GM19035 (cell line): ENCODE results near the gene ZNF469.

ENCODE experiments used
- ATAC-seq: cut with Tn5 transposase; IDR thresholded peaks from one replicate; pipeline ENCODE4 v1.9.1; 2021; ENCODE audit not compliant: unreplicated experiment

Gene ZNF469

GRCh38 chr16:88377961-88378360 lies 4.8 kb upstream of the ZNF469 start:
- ATAC-seq, result no peak

GRCh38 chr16:88378401-88378800 lies 4.4 kb upstream of the ZNF469 start:
- no peak for ATAC-seq

DNA sequence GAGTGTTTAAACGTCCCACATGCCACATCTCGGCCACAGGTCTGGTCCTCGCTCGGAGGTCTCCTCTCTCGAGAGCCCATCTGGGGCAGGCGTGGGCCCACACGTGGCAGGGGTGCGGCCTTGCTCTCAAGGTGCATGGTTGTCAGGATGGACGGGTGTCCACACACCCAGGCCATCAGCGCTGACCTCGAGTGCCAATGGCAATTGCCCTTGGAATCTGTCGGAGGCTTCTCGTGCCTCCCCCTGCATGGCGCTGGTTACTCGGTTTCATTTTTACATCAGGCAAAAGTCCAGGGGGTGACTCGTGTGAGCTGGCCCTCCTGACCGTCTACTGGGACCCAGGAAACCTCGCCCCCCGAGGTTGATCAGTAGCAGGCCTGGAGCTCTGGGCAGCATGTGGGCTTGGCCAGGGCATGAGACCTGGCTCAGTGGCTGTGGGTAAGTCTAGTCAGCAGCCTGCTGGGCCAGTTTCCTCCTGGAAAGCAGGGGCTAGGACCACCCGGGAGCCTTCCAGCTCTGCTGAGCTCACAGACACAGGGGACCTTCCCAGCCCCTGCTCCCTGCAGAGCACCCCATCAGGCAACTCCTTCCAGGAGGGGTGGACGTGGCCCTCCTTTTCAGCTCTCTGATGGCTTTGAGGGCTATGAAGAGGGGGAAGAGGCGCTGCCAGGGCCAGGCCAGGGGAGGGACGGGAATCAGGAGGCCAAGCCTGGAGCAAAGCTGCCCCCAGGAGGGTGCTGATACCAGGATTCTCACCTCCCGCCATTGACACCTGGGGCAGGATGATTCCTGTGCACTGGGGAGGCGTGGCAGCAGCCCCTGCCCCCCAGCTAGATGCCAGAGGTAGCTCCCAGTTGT lies 3.7 kb upstream of the ZNF469 start:
- no peak for ATAC-seq

- no peak for ATAC-seq
These were observed 3.1 kb upstream of the ZNF469 start for GRCh38 chr16:88379694-88380040.

- ATAC-seq, result no peak
These were observed 2.7 kb upstream of the ZNF469 start for GRCh38 chr16:88380099-88380498.

GRCh38 chr16:88380619-88381018 lies 2.1 kb upstream of the ZNF469 start:
- no peak for ATAC-seq

DNA sequence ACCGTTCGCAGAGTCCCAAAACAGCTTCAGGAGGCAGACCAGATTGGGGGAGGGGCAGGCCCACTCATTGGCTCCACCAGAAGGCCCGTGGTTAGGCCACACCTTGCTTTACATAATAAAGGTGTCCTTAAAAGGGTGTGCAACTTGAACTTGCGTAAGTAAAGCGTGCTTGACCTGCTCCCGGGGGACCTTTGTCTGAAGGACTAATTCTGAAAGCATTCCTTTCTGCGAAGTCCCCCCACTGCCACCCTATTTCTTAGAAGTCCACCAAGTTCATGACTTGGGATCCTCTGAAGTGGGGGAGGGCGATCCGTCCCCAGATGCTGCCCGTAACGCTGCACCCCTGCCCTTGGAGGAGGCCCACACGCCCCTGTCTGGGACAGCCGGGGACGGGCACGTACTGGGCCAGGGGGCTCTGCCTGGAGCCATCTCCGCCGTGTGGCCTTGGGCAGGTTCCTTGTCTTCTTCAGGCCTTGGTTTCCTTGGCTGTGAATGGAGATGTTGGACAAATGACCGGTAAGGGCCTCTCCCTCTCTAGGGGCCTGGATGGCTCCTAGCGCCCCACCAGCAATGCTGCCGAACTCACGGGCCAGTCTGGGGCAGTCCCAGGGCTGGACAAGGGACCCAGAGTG lies 823 bp upstream of the ZNF469 start:
- ATAC-seq, result no peak

GRCh38 chr16:88383401-88384221 lies 852 bp downstream of the ZNF469 start:
- no peak for ATAC-seq

DNA sequence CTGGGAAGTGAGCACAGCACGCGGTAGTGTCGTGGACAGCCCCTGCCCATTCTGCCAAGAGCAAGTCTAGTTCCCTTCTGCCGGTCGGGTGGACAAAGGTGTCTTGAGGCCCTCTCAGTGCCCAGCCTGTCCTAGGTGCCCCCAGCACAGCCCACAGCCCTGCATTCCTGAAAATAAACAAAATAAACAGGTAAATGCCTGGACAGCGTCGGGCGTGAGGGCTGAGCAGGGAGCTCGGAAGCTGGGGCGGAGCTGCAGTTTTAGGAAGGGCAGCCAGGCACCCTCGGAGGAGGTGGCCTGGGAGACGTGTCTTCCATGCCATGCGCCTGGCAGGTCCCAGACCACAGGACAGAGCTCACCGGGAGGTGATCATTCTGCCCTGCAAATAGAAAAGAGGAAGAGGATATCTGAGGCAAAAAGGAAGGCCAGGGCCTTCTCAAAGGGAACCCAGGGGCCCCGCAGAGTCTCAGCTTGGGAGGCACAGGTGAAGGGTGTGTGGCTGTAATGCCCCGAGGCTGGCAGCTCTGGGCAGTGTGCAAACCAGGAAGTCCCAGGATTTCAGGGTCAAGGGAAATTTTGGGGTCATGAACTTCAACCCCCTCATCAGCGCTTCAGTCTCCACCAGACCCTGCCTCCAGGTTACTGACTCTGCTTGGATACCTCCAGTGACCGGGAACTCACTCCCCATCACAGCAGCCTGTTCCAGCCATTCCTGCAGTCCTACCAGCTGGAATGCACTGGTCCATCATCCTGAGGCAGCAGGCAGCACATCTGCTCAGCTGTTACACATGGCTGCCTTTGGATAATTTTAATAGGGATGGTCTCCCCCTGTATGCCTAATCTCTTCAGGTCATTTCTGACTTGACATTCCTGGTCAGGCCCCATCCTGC lies 1.7 kb downstream of the ZNF469 start:
- ATAC-seq, result no peak

DNA sequence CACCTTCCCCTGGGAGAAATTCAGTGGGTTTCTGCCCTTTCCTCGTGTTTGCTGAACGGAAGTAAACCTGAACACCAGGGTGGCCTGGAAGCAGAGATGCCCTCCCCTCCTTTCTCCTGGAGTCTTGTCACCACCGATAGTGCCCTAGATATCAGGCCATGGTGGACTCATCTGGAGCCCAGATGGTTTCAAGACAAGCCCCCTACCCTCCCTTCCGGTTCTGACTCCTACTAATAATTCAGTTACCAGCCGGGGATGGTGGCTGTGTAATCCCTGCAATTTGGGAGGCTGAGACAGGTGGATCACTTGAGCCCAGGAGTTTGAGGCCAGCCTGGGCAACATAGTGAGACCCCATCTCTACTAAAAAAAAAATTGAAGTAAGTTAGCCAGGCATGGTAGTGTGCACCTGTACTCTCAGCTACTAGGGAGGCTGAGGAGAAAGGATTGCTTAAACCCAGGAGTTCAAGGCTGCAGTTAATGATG lies 2.4 kb downstream of the ZNF469 start:
- ATAC-seq, result no peak

GRCh38 chr16:88385831-88386815 lies 3.4 kb downstream of the ZNF469 start:
- ATAC-seq, result no peak

GRCh38 chr16:88387180-88387765 lies 4.5 kb downstream of the ZNF469 start:
- no peak for ATAC-seq

- no peak for ATAC-seq
These were observed 5.3 kb downstream of the ZNF469 start for GRCh38 chr16:88387941-88388627.

DNA sequence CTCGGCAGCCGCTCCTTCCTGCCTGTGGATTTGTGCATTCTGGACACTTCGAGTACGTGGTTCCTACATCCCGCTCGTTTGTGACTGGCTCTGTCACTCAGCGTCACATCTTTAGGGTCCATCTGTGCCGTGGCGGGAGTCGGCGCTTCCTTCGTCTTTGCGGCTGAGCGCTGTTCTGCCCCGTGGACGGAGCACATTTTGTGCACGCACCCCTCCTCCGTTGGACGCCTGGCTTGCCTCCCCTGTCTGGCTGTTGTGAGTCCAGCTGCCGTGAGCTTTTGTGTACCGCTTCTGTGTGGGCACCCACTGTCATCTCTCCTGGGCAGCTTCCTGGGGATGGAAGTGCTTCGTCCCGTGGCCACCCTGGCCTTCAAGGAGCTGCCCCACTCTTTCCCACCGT lies 6.4 kb downstream of the ZNF469 start:
- no peak for ATAC-seq

DNA sequence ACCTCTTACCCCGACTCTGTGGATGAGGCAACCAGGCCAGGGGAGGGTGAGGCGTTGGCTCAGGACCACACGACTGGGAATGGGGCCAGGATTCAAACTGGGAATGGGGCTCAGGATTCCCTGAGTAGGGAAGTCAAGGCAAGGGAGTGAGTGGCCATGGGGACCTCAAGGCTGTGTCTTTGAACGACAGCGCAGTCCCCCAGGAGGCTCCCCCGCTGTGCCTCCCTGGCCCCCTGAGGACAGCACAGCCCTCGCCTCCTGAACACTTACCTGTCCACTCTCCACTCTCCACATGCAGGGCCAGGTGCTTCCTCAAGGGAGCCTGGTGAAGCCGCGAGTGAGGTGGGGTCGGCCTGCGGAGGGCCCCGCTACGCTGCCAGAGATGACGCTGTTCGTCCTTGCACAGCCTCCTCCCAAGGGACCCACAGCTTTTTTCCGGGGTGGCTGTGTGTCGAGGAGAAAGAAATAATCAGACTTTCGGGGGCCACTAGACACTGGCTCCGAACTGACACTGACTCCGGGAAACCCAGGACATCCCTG lies 6.9 kb downstream of the ZNF469 start:
- no peak for ATAC-seq

DNA sequence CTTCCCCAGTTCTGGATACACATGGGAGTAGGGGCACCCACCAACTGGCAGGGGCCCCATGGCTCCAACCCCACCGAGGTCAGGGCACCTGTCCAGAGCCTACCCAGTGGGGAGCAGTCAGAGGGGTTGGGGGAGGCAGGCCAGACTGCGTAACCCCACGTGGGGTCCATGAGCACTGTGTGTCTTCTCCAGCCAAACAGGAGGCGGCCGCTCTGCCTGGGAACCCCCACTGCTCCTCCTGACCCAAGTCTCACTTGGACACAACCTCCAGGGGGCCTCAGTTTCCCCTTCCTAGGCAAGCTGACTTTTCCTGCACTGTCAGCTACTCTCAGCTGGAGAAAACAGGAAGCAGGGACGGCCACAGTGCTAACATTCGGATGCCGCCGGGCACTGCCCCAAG lies 7.5 kb downstream of the ZNF469 start:
- no peak for ATAC-seq

DNA sequence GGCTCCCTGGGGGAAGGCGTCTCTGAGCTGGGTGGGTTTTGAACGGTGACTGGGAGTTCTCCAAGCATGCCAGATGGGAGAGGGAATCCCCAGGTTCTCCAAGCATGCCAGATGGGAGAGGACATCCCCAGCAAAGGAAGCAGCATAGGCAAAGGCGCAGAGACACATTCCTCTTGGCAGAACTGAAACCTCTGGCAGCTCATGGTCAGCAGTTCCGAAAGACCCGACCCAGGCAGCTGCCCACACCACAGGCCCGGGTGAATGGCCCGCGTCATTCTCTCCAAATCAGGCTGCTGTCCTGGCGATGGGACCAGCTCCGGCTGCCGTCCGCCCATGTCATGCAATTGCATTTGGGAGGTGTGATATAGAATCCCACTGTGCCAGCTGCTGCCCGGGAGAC lies 8.0 kb downstream of the ZNF469 start:
- no peak for ATAC-seq

DNA sequence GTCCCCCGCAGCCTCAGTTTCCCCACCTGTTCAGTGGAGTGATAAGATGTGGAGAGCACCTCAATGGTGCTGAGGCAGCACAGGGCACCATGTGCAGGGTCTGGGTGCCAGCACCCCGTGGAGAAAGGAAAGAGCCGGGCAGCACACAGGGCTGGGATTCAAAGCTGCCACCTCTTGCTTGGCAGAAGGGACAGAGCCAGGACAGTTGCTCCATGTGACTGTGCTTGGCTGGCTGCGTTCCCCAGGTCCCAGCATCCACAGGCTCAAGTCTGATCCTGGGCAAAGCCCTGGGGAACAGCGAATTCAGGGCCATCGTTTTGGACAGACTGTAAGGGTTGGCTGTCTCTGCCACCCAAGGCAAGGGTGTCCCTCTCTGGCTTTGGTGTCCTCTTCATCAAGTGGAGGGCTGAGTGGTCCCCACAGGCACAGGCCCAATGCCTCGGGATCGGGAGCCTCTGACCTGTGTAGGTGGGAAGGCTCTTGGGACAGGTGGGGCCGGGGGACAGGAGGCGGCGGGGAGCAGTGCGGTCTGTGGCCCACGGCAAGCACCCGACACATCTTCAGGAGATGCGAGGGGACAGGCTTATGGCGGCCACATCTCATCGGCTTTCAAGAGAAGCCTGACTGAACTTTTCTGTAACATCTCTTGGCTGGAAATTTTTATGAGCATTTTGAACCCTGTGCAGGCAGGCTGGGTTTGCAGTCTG lies 8.5 kb downstream of the ZNF469 start:
- ATAC-seq, result no peak
